Kidney epithelial cell (primary cell): ENCODE measurements around the gene SZRD1. TPM values are rescaled to one million over a fixed set of nuclear protein-coding genes. Genes with fewer than 3 reads are reported as not detected.
A peak's percentile ranks its signal among the peaks of the same experiment; 100 is the strongest.

Source experiments
- DNase-seq: peaks from one replicate; pipeline ENCODE4 v3.0.0-alpha.2; 2010; ENCODE audit warnings: low read depth
- H3K27me3 ChIP-seq: 2 replicates; pipeline ENCODE4 v1.6.0; 2011; ENCODE audit warnings: low read length; ENCODE audit not compliant: control insufficient read depth, insufficient read depth
- H3K36me3 ChIP-seq: 2 replicates; pipeline ENCODE4 v1.5.1; 2011; ENCODE audit warnings: low read length; ENCODE audit not compliant: control insufficient read depth, insufficient read depth
- H3K4me3 ChIP-seq: 2 replicates; pipeline ENCODE4 v1.5.1; 2011; ENCODE audit warnings: low read depth, mild to moderate bottlenecking, control low read depth, low read length
- CTCF ChIP-seq: IDR thresholded peaks from 2 replicates; pipeline ENCODE4 v1.5.1; 2011; ENCODE audit warnings: mild to moderate bottlenecking, moderate library complexity, low read length, control low read depth, inconsistent platforms; ENCODE audit not compliant: insufficient read depth, poor library complexity, severe bottlenecking
- total RNA-seq: library from RNA; depleted of rRNA; stranded (reverse); fragments of >200 nt; gene quantifications from 2 replicates; pipeline ENCODE4 v1.2.3, GENCODE V29; 2015

SZRD1 gene
- total RNA-seq, 1 donor from 2014 or later = 96.0 TPM

GRCh38 chr1:16383888-16384287, 16.8 kb downstream of the SZRD1 start:
- TF ChIP-seq CTCF = no peak
- H3K27me3 ChIP-seq = no peaks in the 10 kb centered on the region
- H3K36me3 ChIP-seq = no peaks in the 10 kb centered on the region
- DNase-seq = no peak
- H3K4me3 ChIP-seq = no peak overlapping the region

- Histone ChIP-seq H3K4me3 (no peak overlapping the region), H3K36me3 (no peaks in the 10 kb centered on the region), H3K27me3 (no peaks in the 10 kb centered on the region)
- DNase-seq = no peak
- no peak for TF ChIP-seq CTCF
Measured at GRCh38 chr1:16385659-16386453, 18.8 kb downstream of the SZRD1 start.

DNA sequence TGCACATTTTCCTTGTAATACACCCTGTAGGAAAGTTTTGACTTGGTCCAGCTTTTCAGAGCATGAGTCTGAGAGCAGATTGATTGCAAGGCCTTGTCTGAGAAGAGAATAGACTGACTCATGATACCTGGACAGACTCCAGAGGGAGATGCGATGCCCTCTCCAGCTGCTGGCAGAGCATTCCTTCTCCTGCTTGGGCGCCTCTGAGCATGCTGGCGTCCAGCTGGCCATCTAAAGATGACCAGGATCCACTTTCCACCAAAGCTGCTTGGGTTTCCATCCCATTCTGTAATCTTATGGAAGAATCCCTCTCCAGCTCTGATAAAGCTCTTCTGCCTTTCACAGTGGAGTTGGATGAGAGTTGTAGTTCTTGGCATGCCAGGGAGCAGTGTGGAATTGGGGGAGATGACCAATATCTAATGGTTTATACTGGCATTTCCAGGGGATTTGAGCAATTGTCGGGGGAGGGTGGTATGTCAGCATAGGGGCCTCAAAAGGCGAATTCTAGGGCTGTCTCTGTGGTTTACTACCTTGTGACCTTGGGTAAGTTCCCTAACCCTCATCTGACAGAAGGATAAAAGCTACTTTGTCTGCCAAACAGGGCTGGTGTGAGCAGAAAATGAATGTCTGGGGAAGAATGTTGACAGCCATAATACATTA, 19.5 kb downstream of the SZRD1 start:
- H3K36me3 ChIP-seq = no peaks in the 10 kb centered on the region
- H3K27me3 ChIP-seq = no peaks in the 10 kb centered on the region
- no peak for TF ChIP-seq CTCF
- no peak overlapping the region for H3K4me3 ChIP-seq
- DNase-seq = peak; percentile 56

DNA sequence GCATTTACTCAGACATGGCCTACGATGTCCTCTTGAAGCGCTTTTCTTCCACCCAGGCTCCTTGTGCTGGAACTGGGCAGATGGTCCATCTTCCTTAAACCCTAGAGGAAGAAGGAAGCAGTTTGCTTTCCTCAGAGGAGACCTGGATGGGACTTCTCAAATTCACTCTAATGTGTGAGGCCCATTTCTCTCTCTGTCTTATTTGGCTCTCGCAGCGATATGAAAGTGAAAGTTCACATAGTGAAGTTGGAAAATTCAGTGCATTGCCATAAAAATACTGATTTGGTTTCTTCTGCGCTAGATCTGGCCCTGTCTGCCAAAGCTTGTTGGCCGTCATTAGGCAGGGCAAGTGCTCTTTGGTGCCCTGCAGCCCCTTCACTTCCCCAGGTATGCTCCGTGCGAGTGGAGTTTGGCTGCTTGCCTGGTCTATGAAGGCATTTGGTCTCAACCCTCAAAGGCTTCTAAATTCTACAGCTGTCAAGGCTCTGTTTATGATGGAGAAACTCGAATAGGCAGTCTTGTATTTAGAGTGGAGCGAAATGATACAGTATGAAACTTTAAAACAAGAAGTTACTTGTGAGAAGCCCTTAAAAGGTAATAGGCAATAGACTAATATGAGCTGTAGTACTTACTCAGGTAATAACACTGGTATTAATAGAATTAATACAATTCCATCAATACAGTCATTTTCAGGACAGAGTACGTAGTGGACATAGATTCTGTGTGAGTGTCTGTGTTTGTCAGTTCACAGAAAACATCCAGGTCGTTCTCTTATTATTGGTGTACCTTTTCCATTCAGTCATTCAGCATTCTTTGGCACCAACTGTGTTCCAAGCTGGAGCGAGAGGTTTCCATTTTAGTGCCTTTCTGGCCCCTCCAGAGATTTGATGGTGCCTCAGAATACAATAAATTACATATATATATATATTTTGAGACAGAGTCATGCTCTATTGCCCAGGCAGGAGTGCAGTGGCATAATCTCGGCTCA, 20.5 kb downstream of the SZRD1 start:
- Histone ChIP-seq H3K27me3 (no peaks in the 10 kb centered on the region), H3K36me3 (no peaks in the 10 kb centered on the region), H3K4me3 (no peak overlapping the region)
- DNase-seq = no peak
- TF ChIP-seq CTCF = no peak

DNA sequence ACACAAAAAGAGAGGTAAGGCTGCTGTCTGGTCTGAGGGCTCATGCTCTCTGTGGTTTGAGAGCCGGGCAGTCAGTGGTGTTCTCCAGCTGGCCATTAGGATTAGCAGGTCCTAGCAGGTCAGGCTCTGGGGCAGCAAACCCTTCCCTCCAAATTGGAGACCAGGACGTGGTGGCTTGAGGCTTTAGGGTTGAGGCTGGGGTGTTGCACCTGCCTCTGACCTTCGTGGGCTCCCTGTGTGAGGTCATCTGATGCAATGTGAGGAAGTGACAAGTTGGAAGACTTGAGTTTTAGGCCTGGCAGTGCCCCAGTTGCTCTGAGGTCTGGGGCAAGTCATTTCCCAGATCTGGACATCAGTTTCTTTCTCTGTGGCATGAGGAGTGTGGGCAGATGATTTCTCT, 24.4 kb downstream of the SZRD1 start:
- Histone ChIP-seq H3K4me3 (no peak overlapping the region), H3K36me3 (no peaks in the 10 kb centered on the region), H3K27me3 (no peaks in the 10 kb centered on the region)
- no peak for TF ChIP-seq CTCF
- DNase-seq = no peak
